ENCODE data around the gene HKDC1.
A peak's percentile ranks its signal among the peaks of the same experiment; 100 is the strongest.

Gene HKDC1

DNA sequence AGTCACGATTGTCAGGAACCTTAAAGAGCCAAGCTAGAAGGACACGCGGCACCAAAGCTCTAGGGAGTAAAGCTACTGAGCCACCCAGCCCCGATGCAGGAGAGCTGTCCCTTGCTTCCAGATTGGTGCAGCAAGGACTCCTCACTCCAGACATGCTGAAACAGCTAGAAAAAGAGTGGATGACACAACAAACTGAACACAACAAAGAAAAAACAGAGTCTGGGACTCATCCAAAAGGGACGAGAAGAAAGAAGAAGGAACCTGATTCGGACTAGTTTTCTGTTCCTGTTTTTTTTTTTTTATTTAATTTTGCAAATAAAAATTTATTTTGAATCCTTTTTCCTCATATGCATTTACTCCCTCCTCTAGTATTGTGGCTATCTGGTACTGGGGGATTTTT lies 11.4 kb upstream of the HKDC1 start:
- Mint-ChIP-seq H3K27me3 (no peaks in the 10 kb centered on the region), H3K27ac (ENCODE audit: low read depth) (no peak overlapping the region), H3K9me3 (no peaks in the 10 kb centered on the region), H3K4me1 (peaks cover 27% of the 10 kb centered on the region), H3K4me3 (no peak overlapping the region), H3K36me3 (ENCODE audit: insufficient read depth) (peaks cover 27% of the 10 kb centered on the region)
- DNase-seq (ENCODE audit: low spot score in 2 of 2) (no peak), ATAC-seq (replicated peaks; ENCODE audit: extremely low read depth, poor library complexity, severe bottlenecking) (no peak)

GRCh38 chr10:69209787-69210484 lies 10.2 kb upstream of the HKDC1 start:
- DNase-seq (ENCODE audit: low spot score in 2 of 2): no peak
- Mint-ChIP-seq H3K27me3 (no peaks in the 10 kb centered on the region), H3K4me1 (peaks cover 36% of the 10 kb centered on the region), H3K27ac (ENCODE audit: low read depth) (no peak overlapping the region), H3K36me3 (ENCODE audit: insufficient read depth) (peaks cover 27% of the 10 kb centered on the region), H3K4me3 (no peak overlapping the region), H3K9me3 (peaks cover 6% of the 10 kb centered on the region)
- no peak for ATAC-seq (replicated peaks; ENCODE audit: extremely low read depth, poor library complexity, severe bottlenecking)

- peaks cover 24% of the 10 kb centered on the region for H3K36me3 Mint-ChIP-seq (ENCODE audit: insufficient read depth)
- no peak overlapping the region for H3K4me3 Mint-ChIP-seq
- no peak overlapping the region for H3K27ac Mint-ChIP-seq (ENCODE audit: low read depth)
- ATAC-seq (replicated peaks; ENCODE audit: extremely low read depth, poor library complexity, severe bottlenecking) (no peak), DNase-seq (ENCODE audit: low spot score in 2 of 2) (no peak)
- peaks cover 39% of the 10 kb centered on the region for H3K4me1 Mint-ChIP-seq
- H3K27me3 Mint-ChIP-seq: no peaks in the 10 kb centered on the region
- H3K9me3 Mint-ChIP-seq: peaks cover 6% of the 10 kb centered on the region
Observed at GRCh38 chr10:69211104-69211503, 9.0 kb upstream of the HKDC1 start.

GRCh38 chr10:69211524-69211923 lies 8.6 kb upstream of the HKDC1 start:
- ATAC-seq (replicated peaks; ENCODE audit: extremely low read depth, poor library complexity, severe bottlenecking) (no peak), DNase-seq (ENCODE audit: low spot score in 2 of 2) (no peak)
- Mint-ChIP-seq H3K4me3 (no peak overlapping the region), H3K9me3 (peaks cover 6% of the 10 kb centered on the region), H3K4me1 (peaks cover 36% of the 10 kb centered on the region), H3K27ac (ENCODE audit: low read depth) (no peak overlapping the region), H3K27me3 (no peaks in the 10 kb centered on the region), H3K36me3 (ENCODE audit: insufficient read depth) (peaks cover 20% of the 10 kb centered on the region)

GRCh38 chr10:69213591-69214311 lies 6.4 kb upstream of the HKDC1 start:
- Mint-ChIP-seq H3K9me3 (peaks cover 6% of the 10 kb centered on the region), H3K4me3 (no peak overlapping the region), H3K36me3 (ENCODE audit: insufficient read depth) (peaks cover 12% of the 10 kb centered on the region), H3K27me3 (no peaks in the 10 kb centered on the region), H3K27ac (ENCODE audit: low read depth) (peak overlapping the region; percentile 49), H3K4me1 (peaks cover 34% of the 10 kb centered on the region)
- ATAC-seq (replicated peaks; ENCODE audit: extremely low read depth, poor library complexity, severe bottlenecking) (no peak), DNase-seq (ENCODE audit: low spot score in 2 of 2) (no peak)

GRCh38 chr10:69214666-69215131 lies 5.4 kb upstream of the HKDC1 start:
- Mint-ChIP-seq H3K27me3 (no peaks in the 10 kb centered on the region), H3K4me1 (peaks cover 34% of the 10 kb centered on the region), H3K4me3 (no peak overlapping the region), H3K27ac (ENCODE audit: low read depth) (peak overlapping the region; percentile 80), H3K9me3 (peaks cover 6% of the 10 kb centered on the region), H3K36me3 (ENCODE audit: insufficient read depth) (peaks cover 7% of the 10 kb centered on the region)
- ATAC-seq (replicated peaks; ENCODE audit: extremely low read depth, poor library complexity, severe bottlenecking) (no peak), DNase-seq (ENCODE audit: low spot score in 2 of 2) (no peak)

DNA sequence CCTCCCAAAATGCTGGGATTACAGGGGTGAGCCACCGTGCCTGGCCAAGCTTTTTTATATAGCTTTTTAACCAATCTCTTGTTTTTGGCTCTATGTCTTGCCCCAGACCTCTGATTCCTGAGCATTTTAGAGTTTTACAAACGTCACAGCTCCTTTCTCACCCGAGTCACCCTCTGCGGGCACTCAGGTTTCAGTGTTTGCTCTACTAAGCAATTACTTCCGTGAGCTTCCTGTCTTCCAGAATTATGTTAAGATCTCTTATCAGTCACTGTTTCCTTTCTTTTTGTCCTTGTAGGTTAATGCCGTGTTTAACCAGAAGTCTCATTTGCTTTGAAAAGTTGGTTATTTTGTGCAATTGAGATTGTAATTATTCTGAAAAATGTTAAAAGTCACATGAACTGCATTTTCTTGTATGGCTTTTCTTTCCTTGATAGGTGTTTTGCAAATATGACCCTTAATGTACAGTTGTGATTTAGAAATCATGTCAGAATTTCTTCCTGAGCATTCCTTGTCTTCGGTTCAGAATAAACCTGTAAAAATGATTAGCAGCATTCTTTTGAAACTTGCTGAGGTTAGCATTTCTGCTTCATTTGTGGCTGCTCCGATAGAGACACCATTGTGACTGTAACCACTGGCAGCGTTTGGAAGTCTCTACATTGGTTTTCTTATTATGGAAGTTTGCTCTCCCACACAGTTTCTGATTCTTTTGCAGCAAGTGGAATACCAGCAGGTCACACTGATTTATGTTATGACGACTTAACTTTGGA lies 4.5 kb upstream of the HKDC1 start:
- Mint-ChIP-seq H3K27me3 (no peaks in the 10 kb centered on the region), H3K36me3 (ENCODE audit: insufficient read depth) (peaks cover 3% of the 10 kb centered on the region), H3K27ac (ENCODE audit: low read depth) (peak overlapping the region; percentile 80), H3K4me3 (peak overlapping the region; percentile 67), H3K4me1 (peaks cover 37% of the 10 kb centered on the region), H3K9me3 (peaks cover 6% of the 10 kb centered on the region)
- DNase-seq (ENCODE audit: low spot score in 2 of 2) (peak in 1 of 2 donors; percentile 17), ATAC-seq (replicated peaks; ENCODE audit: extremely low read depth, poor library complexity, severe bottlenecking) (peak; percentile 79)

GRCh38 chr10:69216577-69217118 lies 3.5 kb upstream of the HKDC1 start:
- no peak overlapping the region for H3K27ac Mint-ChIP-seq (ENCODE audit: low read depth)
- H3K4me3 Mint-ChIP-seq: no peak overlapping the region
- no peak for ATAC-seq (replicated peaks; ENCODE audit: extremely low read depth, poor library complexity, severe bottlenecking)
- peaks cover 42% of the 10 kb centered on the region for H3K4me1 Mint-ChIP-seq
- H3K27me3 Mint-ChIP-seq: no peaks in the 10 kb centered on the region
- DNase-seq (ENCODE audit: low spot score in 2 of 2): no peak
- peaks cover 3% of the 10 kb centered on the region for H3K36me3 Mint-ChIP-seq (ENCODE audit: insufficient read depth)
- H3K9me3 Mint-ChIP-seq: peaks cover 6% of the 10 kb centered on the region

- Mint-ChIP-seq H3K27me3 (no peaks in the 10 kb centered on the region), H3K4me1 (peaks cover 48% of the 10 kb centered on the region), H3K4me3 (no peak overlapping the region), H3K9me3 (peaks cover 6% of the 10 kb centered on the region), H3K36me3 (ENCODE audit: insufficient read depth) (peaks cover 3% of the 10 kb centered on the region), H3K27ac (ENCODE audit: low read depth) (no peak overlapping the region)
- no peak for ATAC-seq (replicated peaks; ENCODE audit: extremely low read depth, poor library complexity, severe bottlenecking)
- no peak for DNase-seq (ENCODE audit: low spot score in 2 of 2)
Observed at GRCh38 chr10:69217119-69217754, 2.9 kb upstream of the HKDC1 start.

GRCh38 chr10:69218831-69219230 lies 1.3 kb upstream of the HKDC1 start:
- ATAC-seq (replicated peaks; ENCODE audit: extremely low read depth, poor library complexity, severe bottlenecking) (no peak), DNase-seq (ENCODE audit: low spot score in 2 of 2) (no peak)
- Mint-ChIP-seq H3K9me3 (peaks cover 6% of the 10 kb centered on the region), H3K4me3 (no peak overlapping the region), H3K36me3 (ENCODE audit: insufficient read depth) (peaks cover 8% of the 10 kb centered on the region), H3K27ac (ENCODE audit: low read depth) (no peak overlapping the region), H3K4me1 (peaks cover 54% of the 10 kb centered on the region), H3K27me3 (no peaks in the 10 kb centered on the region)

DNA sequence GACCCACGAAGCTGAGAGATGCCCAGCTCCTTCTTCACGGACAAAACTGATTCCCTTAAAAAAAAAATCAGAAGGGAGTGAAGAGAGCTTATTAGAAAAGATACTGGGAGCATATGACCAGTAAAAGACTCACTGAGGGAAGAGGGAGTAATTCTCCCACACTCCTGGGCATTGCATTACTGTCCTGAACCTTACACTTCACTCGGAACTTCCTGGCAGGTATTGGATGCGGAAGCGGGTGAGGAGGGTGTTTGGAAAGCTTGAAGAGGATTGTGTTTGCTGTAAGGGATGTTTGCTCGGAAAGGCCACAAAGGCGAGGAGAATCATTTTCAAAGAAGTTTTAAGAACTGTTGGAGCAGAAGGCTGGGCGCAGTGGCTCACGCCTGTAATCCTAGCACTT lies 375 bp downstream of the HKDC1 start:
- Mint-ChIP-seq H3K36me3 (ENCODE audit: insufficient read depth) (peaks cover 6% of the 10 kb centered on the region), H3K4me3 (no peak overlapping the region), H3K4me1 (peaks cover 49% of the 10 kb centered on the region), H3K27ac (ENCODE audit: low read depth) (no peak overlapping the region), H3K27me3 (no peaks in the 10 kb centered on the region), H3K9me3 (no peaks in the 10 kb centered on the region)
- no peak for ATAC-seq (replicated peaks; ENCODE audit: extremely low read depth, poor library complexity, severe bottlenecking)
- no peak for DNase-seq (ENCODE audit: low spot score in 2 of 2)

Measured in central memory CD8-positive, alpha-beta T cell (primary cell).